DMS79 (cell line): ENCODE measurements around the gene SHB.

ENCODE experiments used
- DNase-seq: peaks from one replicate; lab custom pipeline; 2025; lab: John Stamatoyannopoulos, UW

Gene SHB, protein sequence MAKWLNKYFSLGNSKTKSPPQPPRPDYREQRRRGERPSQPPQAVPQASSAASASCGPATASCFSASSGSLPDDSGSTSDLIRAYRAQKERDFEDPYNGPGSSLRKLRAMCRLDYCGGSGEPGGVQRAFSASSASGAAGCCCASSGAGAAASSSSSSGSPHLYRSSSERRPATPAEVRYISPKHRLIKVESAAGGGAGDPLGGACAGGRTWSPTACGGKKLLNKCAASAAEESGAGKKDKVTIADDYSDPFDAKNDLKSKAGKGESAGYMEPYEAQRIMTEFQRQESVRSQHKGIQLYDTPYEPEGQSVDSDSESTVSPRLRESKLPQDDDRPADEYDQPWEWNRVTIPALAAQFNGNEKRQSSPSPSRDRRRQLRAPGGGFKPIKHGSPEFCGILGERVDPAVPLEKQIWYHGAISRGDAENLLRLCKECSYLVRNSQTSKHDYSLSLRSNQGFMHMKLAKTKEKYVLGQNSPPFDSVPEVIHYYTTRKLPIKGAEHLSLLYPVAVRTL

GRCh38 chr9:38068701-38069628 lies at the start of gene SHB:
Gene SHB, minus strand, starts transcription at chr9:38069227. Its CDS starts 582 bp downstream, at chr9:38068645.
- peak; percentile 90 for DNase-seq

DNA sequence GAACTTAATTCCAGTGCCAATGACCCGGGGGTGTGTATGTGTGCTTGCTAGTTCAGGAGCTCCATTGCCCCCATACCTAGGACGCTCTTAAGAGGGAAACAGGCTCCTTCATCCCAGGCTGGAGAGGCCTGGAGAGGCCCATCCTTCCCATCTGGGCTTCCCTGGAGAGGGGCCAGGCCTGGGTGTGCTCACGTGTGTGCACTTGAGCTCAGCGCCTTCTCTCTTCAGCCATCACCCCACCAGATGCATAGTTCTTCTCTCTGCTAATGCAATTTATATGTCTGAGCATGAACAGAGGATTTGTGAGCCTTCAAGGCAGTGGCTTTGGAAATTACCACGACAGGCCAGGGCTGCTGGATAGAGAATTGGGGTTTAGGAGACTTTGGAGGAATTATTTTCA lies 48.6 kb upstream of the SHB start:
- peak; percentile 95 for DNase-seq

DNA sequence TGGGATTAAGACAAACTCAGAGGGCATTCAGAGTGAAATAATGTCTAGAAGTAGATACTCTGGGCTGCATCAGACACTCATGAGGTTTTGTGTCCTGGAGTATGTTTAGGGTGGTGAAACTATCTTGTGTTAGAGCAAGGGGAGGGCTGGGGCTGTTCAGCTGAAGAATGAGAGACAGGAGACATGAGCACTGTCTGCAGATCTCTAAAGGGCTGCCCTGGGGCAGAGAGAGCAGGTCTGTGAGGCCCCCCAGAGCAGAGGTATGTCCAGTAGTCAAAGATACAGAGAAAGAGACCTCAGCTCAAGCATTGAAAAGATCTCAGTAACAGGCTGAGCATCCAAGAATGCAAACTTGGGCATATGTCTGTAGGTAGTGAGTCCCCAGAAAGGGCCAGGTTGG lies 45.9 kb upstream of the SHB start:
- no peak for DNase-seq

DNA sequence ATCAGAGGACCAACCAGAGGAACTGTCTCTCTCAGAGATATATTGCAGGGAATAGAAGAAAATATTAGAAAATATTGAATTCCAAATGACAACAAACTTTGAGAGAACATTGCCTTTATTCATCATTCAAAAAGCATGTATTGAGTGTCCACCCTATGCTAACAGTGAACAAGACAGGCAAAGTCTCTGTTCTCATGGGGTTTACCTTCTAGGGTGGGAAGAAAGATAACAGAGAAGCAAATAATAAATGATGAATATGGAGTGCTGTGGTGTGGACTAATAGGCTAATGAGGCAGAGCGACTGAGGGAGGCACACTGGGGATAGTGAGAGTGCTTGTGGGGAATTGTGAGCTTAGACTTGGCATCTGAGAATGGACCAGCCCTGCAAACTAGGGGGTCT lies 43.4 kb upstream of the SHB start:
- no peak for DNase-seq

GRCh38 chr9:38112049-38112448 lies 43.0 kb upstream of the SHB start:
- DNase-seq: peak; percentile 11

DNA sequence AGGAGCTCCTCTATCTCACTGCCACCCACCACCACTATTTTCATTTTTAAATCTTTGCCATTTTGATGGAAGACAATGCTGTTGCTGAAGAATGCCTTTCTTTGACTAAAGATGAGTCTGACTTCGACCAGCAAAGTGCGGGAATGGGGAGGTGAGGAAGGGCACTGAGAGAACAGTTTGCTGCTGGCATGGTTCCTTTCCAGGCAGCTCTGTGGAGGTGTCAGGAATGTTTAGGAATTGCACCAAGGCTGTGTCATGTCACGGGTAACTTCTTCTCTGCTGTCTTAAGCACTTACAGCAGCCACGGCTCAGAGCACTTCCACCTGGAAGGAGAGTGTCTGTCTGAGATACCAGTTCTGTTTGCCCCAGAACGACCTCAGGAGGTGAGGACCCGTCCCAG lies 41.4 kb upstream of the SHB start:
- no peak for DNase-seq

DNA sequence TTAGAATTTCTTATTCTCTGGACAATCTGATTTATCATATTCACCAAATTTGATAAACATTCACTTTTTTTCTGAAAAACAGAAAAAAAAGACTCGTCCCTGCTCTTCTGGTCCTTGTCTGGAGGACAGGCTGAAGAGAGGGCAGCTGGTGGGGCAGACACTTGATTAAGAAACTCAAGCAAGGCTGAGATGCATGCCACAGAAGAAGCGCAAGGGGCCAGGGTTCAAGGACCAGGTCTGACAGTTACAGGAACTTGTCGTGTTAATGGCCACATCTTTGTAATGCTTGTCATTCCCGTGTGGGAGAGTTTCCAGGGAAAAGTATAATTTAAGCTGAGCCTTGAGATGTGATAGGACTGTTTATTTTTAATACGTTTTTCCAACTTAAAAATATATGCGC lies 40.6 kb upstream of the SHB start:
- DNase-seq: no peak

DNA sequence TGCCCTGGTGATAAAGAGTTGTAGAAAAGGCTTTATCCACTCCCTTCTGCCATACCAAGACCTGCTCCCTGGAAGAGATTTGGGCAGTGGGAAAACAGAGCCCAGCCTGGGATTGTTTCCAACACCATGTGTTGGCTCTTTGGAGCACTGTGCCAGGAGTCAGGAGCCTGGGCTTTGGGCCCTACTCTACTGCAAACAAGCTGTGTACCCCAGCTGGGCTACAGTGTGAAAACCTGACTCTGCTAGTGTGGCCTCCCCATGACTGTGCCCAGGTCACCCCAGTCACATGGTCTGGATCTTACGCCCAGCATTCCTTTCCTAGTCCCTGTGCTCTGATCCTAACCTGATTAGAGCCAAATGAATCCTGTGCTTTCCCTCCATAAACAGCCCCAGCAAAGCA lies 39.3 kb upstream of the SHB start:
- DNase-seq: no peak

DNA sequence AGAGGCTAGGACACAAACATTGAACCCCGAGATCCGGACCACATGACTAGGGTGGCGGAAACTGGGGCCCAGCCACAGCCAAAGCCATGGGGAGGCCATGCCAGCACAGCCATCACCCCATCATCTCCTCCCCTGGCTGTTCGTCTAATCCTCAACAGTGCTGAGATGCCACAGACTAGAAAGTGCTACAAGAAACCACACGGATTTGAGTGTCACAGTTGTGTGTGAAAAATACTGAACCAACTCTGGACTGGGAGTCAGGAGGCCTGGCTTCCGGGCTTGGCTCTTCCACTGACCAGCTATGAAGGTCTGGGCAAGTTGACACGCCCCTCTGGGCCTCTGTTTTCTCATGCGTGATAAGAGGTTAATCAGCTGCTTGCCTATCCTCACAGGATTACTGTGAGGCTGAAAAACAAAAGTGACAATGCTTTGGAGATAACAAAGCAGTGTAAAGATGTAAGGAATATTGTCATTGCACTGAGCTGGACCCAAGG lies 38.8 kb upstream of the SHB start:
- DNase-seq: no peak

DNA sequence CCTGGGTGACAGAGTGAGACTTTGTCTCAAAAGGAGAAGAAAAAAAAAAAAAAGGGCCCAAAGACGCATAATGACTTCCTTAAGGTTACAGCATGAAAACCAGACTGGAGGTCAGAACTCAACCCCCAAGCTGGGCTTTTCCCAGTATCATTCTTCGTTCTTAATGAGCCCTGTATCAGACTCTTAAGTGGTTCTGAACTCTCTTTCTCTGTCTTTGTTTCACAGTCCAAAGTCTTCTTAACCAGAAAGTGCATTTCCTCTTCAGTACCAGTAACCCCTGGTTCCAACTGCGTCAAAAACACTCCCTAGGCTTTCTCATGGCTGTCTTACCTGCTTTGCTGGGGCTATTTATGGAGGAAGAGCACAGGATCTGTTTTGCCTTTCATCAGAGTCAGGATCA lies 38.4 kb upstream of the SHB start:
- DNase-seq: no peak

DNA sequence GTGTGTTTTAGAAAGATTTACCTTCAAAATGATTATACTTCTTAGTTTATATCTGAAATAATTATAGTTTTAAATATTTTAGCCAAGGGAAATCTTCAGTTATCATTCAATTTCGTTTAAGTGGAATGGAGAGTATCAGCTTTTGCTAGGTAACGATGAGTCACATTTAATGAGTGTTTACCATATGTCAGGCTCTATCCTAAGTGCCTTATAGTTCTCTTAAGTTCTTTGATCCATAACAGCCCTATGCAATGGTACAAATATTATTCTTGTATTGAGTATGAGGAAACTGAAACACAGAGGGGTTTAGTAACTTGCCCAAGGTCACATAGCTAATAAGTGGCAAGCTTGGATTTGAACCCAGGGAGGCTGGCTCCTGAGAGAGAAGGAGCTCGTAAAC lies 37.5 kb upstream of the SHB start:
- DNase-seq: no peak

DNA sequence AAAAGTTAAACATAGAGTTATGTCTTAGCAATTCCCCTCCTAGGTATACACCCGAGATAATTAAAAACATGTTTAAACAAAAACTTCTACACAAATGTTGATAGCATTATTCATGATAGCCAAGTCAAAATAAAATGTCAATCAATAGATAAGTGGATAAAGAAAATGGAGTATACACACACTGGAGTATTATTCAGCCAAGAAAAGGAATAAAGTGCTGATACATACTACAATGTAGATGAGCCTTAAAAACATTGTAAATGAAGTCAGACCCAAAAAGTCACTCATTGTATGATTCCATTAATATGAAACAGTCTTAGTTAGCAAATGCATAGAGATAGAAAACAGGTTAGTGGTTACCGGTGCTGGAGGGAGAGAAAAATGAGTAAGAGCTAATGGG lies 34.3 kb upstream of the SHB start:
- DNase-seq: no peak

DNA sequence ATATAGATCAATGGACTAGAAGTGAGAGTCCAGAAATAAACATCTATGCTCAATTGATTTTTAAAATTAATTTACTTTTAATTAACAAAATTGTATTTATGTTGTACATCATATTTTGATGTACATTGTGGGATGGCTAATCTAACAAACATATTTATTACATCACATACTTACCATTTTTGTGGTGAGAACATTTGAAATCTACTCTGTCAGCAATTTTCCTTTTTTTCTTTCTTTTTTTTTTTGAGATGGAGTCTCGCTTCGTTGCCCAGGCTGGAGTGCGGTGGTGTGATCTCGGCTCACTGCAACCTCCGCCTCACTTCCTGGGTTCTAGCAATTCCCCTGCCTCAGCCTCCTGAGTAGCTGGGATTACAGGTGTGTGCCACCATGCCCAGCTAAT lies 32.4 kb upstream of the SHB start:
- no peak for DNase-seq

GRCh38 chr9:38096238-38096805 lies 27.3 kb upstream of the SHB start:
- DNase-seq: no peak

DNA sequence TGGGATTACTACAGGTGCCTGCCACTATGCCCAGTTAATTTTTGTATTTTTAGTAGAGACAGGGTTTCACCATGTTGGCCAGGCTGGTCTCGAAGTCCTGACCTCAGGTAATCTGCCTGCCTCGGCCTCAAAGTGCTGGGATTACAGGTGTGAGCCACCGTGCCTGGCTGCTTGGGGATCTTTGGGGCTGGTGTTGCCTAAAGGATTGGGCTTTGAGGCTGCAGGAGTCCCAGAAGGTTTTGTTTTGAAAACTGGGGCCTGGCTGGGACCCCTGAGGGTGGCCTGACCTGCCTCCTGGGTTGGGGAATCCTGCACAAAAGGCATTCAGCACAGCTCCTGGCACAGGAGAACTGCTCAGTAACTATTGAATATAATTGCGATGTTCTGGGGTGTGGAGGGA lies 25.1 kb upstream of the SHB start:
- DNase-seq: no peak

- DNase-seq: no peak
Observed at GRCh38 chr9:38092656-38093055, 23.6 kb upstream of the SHB start.

DNA sequence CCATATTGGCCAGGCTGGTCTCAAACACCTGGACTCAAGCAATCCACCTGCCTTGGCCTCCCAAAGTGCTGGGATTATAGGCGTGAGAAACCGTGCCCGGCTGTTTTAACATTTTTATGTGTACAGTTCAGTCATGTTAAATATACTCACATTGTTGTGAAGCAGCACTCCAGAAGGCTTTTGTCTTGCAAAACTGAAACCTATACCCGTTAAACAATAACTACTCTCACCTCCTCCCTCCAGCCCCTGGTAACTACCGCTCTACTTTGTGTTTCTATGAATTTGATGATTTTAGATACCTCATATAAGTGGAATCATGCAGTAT lies 23.1 kb upstream of the SHB start:
- no peak for DNase-seq

DNA sequence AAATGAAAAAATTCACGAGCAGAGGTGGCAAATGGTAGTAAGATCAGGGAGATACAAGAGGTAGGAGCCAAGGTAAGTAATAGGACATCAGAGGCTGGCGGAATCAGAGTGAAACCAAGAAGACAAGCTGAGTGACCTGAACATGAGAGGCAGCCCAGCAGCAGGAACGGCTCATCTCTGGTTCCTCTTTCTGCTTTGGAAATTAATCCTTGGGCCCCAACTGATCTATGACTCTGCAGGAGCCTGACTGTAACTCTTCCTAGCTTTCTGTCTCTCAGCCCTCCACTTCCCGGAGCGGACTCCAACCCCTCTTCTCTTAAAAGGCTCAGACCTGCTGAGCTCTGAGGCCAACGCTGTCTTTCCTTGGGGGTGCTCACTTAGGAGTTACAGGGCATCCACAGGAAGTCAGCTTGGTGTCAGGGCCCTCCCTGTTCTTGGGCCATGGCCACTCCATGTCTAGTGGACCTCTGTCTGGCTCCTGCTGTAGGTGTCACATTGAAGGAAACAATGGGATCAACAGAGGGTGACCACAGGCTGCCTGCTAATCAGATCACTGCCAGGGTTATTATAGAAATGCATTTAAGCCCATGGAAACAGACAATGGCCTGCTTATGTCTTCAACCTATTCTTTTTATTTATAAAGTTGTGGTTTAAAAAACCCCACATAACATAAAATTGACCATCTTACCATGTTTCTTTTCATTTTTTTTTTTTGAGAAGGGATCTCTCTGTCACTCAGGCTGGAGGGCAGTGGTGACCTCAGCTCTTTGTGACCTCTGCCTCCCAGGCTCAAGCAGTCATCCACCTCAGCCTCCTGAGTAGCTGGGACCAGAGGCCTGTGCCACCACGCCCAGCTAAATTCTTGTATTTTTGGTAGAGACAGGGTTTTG lies 22.5 kb upstream of the SHB start:
- DNase-seq: no peak

DNA sequence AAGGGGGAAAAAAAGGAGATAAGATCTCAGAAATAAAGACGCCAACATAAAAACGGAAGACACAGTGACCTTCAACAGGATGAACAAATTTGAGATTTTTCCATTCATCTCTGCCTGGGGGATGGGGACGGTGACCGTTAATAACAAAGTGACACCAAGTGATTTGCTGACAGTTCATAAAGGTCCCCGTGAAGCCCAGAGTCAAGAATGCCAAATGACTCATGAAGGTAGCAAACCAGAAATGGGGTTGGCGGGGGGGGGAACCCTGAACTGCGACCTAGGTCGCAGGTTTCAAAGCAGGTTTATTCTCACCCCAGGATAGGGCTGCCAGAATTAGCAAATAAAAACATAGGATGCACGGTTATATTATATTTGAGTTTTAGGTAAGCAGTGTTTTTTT lies 21.1 kb upstream of the SHB start:
- no peak for DNase-seq

DNA sequence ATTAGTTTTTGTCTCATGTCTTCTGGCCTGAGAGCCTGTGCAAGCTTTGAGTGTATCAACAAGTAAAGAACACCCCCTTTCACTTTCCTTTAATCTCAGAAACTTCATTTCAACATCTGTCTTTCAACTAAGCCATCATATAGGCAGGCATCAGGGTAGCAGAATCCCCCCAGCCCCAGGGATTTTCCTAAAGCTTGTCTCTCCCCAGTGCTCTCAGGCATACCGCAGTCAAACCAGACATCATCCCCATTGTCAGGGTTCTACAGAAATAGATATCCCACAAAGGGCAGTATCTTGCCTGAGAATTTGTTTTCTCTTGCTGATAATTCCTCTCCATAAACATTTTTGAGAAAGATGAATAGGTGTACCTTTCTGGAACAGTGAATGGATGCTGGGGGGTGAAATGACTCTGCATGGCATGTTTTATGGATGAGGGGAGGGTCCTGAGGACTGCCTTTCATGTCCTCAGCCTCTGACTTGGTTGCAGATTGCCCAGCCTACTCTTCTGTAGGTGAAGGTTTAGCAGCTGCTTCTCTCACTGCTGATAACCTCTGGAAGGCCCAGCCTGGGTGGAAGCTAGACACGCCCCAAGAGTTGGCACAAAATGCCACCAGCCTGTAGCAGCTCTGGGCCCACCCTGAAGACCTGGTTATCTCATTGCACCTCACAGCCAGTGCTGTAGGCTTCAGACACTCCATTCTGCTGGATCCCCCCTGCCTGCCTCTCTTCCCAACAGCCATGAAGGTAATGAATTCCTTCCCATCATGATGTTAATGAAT lies 20.5 kb upstream of the SHB start:
- DNase-seq: no peak
